ENCODE data around the gene GRK3. TPM values are rescaled to one million over a fixed set of nuclear protein-coding genes. Genes with fewer than 3 reads are reported as not detected.
"Not testable (repeated sequence)": the region's sequence is repeated elsewhere in the genome, so short reads cannot be mapped to it uniquely, and the experiment has no call there.

GRK3 gene
- total and polyA plus RNA-seq, 10 of the 15 experiments (the other 5 are each of a cell fraction or from before 2014, with no cell fraction given): 3.1 to 35.1 (median 14.7) TPM

GRCh38 chr22:25531677-25532076 lies 32.8 kb upstream of the GRK3 start:
- intact Hi-C loops (cut with micrococcal nuclease; ENCODE audit: unreplicated experiment); in situ Hi-C loops (cut with MboI); H4K20me1 ChIP-seq (ENCODE audit: control insufficient read depth, insufficient read depth); POLR2A ChIA-PET; H3K9me3 ChIP-seq (replicated peaks; ENCODE audit: control insufficient read depth, insufficient read depth, low read length); FAIRE-seq; H3K36me3 ChIP-seq (ENCODE audit: control insufficient read depth in 2 of 2, insufficient read depth in 2 of 2, low read length in 1 of 2); BruUV-seq (replicated peaks); H3K4me3 ChIP-seq; H3K9ac ChIP-seq (ENCODE audit: control insufficient read depth, insufficient read depth, low read length); H2AFZ ChIP-seq (ENCODE audit: control insufficient read depth, low read depth, low read length); H3K27me3 ChIP-seq (replicated peaks in 1 of 2; ENCODE audit: control insufficient read depth in 2 of 2, insufficient read depth in 2 of 2, low read length in 1 of 2); H3K27ac ChIP-seq (ENCODE audit: control insufficient read depth, insufficient read depth); H3K4me2 ChIP-seq (ENCODE audit: control insufficient read depth, insufficient read depth); H3K79me2 ChIP-seq (ENCODE audit: control insufficient read depth, insufficient read depth, low read length); H3K4me1 ChIP-seq (ENCODE audit: control insufficient read depth, insufficient read depth, low read length); SMC1A ChIA-PET (ENCODE audit: uncharacterized antibody, unreplicated experiment); RAD21 ChIA-PET (ENCODE audit: unreplicated experiment); DNase-seq (ENCODE audit: low read depth, low spot score); CTCF ChIA-PET; ATAC-seq: not testable (repeated sequence)
- WGBS (ENCODE audit: insufficient coverage, insufficient replicate concordance, low lambda C conversion rate, missing lambda C conversion rate): 100% methylated on average over 1 of the region's 4 CpGs

DNA sequence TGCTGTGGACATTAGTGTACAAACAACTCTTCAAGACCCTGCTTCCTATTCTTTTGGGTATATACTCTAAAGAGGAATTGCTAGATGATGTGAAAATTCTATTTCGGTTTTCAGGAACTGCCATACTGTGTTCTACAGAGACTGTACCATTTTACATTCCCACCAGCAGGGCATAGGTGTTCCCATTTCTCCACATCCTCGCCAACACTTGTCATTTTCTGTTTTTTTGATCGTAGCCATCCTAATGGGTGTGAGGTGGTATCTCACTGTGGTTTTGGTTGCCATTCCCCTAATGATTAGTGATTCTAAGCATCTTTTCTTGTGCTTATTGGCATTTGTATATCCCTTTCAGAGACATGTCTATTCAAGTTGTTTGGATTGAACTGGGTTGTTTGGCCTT lies 29.8 kb upstream of the GRK3 start:
- no peak overlapping the region for H3K9ac ChIP-seq (ENCODE audit: control insufficient read depth, insufficient read depth, low read length)
- DNase-seq (ENCODE audit: low read depth, low spot score): no peak
- no peak overlapping the region for H3K27ac ChIP-seq (ENCODE audit: control insufficient read depth, insufficient read depth)
- H3K9me3 ChIP-seq (replicated peaks; ENCODE audit: control insufficient read depth, insufficient read depth, low read length): no peaks in the 10 kb centered on the region; the same call in 2 of the 3 replicates
- no peak overlapping the region for H3K4me2 ChIP-seq (ENCODE audit: control insufficient read depth, insufficient read depth)
- no peak for ATAC-seq
- no peak overlapping the region for H3K4me3 ChIP-seq
- no peaks in the 10 kb centered on the region for H3K79me2 ChIP-seq (ENCODE audit: control insufficient read depth, insufficient read depth, low read length)
- TF ChIP-seq GABPA (IDR thresholded peaks at IDR 0.05; ENCODE audit: low read depth): no peak
- TF ChIP-seq RAD51 (IDR thresholded peaks at IDR 0.05): no peak
- no peak for TF ChIP-seq ZNF622 (IDR thresholded peaks at IDR 0.05)
- no peak for TF ChIP-seq RELB (IDR thresholded peaks at IDR 0.05; ENCODE audit: low read depth)
- TF ChIP-seq SIX5 (IDR thresholded peaks at IDR 0.05; ENCODE audit: low read depth, low read length, severe bottlenecking): no peak
- TF ChIP-seq ZNF217 (IDR thresholded peaks at IDR 0.05): no peak
- TF ChIP-seq E2F8 (IDR thresholded peaks at IDR 0.05; ENCODE audit: low read depth, partially characterized antibody): no peak
- no peak for TF ChIP-seq PML (IDR thresholded peaks at IDR 0.05; ENCODE audit: low read length)
- RAD21 ChIA-PET (ENCODE audit: unreplicated experiment): no interaction called here
- intact Hi-C loops (cut with micrococcal nuclease; ENCODE audit: unreplicated experiment): no loop called here
- H3K27me3 ChIP-seq (replicated peaks in 1 of 2; ENCODE audit: control insufficient read depth in 2 of 2, insufficient read depth in 2 of 2, low read length in 1 of 2): no peaks in the 10 kb centered on the region
- H4K20me1 ChIP-seq (ENCODE audit: control insufficient read depth, insufficient read depth): no peaks in the 10 kb centered on the region
- SMC1A ChIA-PET (ENCODE audit: uncharacterized antibody, unreplicated experiment): no interaction called here
- WGBS (ENCODE audit: insufficient coverage, insufficient replicate concordance, low lambda C conversion rate, missing lambda C conversion rate): 80% methylated on average over 3 of the region's 3 CpGs
- POLR2A ChIA-PET: interaction anchor here (0.6 kb wide), 1 partner anchor 58 kb away, joined by 3 read pairs; no protein-coding TSS in a partner anchor
- no peaks in the 10 kb centered on the region for H3K4me1 ChIP-seq (ENCODE audit: control insufficient read depth, insufficient read depth, low read length)
- H2AFZ ChIP-seq (ENCODE audit: control insufficient read depth, low read depth, low read length): no peak overlapping the region
- CTCF ChIA-PET: interaction anchor here (2.6 kb wide), 1 partner anchor 9 kb away, joined by 12 read pairs; no protein-coding TSS in a partner anchor
- no TSS peak for BruUV-seq (replicated peaks)
- in situ Hi-C loops (cut with MboI): no loop called here
- FAIRE-seq: no peak
- no peaks in the 10 kb centered on the region for H3K36me3 ChIP-seq (ENCODE audit: control insufficient read depth in 2 of 2, insufficient read depth in 2 of 2, low read length in 1 of 2)

Measured in GM12878 (cell line).